Measurements from ENCODE around the gene ADO. TPM values are rescaled to one million over a fixed set of nuclear protein-coding genes. Genes with fewer than 3 reads are reported as not detected.
A peak's percentile ranks its signal among the peaks of the same experiment; 100 is the strongest.

Gene ADO
- total RNA-seq: 35.8 and 37.2 TPM in 2 replicates

DNA sequence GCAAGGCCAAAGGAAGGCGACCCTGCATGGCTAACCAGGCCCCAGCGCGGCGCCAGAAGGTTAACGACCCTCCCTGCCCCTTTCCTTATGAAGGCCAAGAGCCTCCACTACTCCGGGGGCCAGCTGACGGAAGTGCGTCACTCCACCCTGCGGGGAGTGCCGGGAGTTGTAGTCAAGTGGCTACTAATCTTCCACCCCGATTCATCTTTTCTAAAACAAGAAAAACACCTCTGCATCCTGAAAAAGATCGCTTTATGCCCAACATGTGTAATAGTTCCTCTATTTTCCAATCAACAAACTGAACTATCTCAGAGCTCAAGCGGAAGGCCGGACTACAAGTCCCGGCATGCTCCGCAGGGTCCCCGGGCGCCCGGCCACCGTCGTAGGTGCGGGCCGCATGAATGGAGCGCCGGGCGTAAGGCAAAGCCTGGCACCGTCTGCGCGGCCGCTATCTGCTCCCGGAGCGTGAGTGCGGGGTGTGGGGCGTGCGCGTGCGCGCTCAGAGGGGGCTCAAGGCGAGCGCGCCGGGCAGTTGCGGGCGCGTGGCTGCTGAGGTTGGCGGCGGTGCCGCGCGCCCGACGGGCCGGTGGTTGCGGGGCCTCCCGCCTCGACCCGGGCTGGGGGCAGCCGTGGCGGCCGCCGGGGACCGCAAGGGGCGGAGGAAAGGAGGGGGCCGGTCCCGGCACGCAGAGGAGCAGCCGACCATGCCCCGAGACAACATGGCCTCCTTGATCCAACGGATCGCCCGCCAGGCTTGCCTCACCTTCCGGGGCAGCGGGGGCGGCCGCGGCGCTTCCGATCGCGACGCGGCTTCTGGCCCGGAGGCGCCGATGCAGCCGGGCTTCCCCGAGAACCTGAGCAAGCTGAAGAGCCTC is at the start of gene ADO:
Gene ADO (plus strand): TSS at position 365 of the 875 bp plus-strand sequence. CDS start 340 bp downstream, at position 705.
- DNase-seq (ENCODE audit: low read depth): no peak
- TF ChIP-seq, protein P1, sequence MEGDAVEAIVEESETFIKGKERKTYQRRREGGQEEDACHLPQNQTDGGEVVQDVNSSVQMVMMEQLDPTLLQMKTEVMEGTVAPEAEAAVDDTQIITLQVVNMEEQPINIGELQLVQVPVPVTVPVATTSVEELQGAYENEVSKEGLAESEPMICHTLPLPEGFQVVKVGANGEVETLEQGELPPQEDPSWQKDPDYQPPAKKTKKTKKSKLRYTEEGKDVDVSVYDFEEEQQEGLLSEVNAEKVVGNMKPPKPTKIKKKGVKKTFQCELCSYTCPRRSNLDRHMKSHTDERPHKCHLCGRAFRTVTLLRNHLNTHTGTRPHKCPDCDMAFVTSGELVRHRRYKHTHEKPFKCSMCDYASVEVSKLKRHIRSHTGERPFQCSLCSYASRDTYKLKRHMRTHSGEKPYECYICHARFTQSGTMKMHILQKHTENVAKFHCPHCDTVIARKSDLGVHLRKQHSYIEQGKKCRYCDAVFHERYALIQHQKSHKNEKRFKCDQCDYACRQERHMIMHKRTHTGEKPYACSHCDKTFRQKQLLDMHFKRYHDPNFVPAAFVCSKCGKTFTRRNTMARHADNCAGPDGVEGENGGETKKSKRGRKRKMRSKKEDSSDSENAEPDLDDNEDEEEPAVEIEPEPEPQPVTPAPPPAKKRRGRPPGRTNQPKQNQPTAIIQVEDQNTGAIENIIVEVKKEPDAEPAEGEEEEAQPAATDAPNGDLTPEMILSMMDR (IDR thresholded peaks at IDR 0.05; ENCODE audit: insufficient read depth, low read length, poor library complexity, severe bottlenecking): no peak
- H3K36me3 ChIP-seq (ENCODE audit: control insufficient read depth, insufficient read depth, low read length): no peaks in the 10 kb centered on the region
- peak within 1 kb of the TSS; percentile 67 for H3K4me3 ChIP-seq (ENCODE audit: low read depth, low read length)
- H3K27me3 ChIP-seq (ENCODE audit: control insufficient read depth, insufficient read depth, low read length): no peaks in the 10 kb centered on the region

DNA sequence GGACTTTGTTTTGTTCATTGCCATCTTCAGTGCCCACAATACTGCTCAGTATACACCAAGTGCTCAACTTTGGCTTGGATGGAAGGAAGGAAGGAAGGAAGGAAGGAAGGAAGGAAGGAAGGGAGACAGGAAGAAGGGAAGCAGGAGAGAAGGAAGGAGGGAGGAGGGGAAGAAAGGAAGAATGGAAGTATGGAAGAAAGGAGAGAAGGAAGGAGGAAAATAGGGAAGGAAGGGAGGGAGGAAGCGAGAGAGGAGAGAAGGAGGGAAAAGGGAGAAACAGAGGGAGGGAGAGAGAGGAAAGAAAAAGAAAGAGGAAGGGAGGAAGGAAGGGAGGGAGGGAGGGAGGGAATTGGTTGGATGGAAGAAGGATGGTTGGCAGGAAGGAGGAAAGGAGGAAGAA is 49.6 kb upstream of the ADO start:
- no peaks in the 10 kb centered on the region for H3K36me3 ChIP-seq (ENCODE audit: control insufficient read depth, insufficient read depth, low read length)
- H3K27me3 ChIP-seq (ENCODE audit: control insufficient read depth, insufficient read depth, low read length): no peaks in the 10 kb centered on the region
- no peak for DNase-seq (ENCODE audit: low read depth)
- TF ChIP-seq, protein P1 (IDR thresholded peaks at IDR 0.05; ENCODE audit: insufficient read depth, low read length, poor library complexity, severe bottlenecking): no peak
- no peak overlapping the region for H3K4me3 ChIP-seq (ENCODE audit: low read depth, low read length)

DNA sequence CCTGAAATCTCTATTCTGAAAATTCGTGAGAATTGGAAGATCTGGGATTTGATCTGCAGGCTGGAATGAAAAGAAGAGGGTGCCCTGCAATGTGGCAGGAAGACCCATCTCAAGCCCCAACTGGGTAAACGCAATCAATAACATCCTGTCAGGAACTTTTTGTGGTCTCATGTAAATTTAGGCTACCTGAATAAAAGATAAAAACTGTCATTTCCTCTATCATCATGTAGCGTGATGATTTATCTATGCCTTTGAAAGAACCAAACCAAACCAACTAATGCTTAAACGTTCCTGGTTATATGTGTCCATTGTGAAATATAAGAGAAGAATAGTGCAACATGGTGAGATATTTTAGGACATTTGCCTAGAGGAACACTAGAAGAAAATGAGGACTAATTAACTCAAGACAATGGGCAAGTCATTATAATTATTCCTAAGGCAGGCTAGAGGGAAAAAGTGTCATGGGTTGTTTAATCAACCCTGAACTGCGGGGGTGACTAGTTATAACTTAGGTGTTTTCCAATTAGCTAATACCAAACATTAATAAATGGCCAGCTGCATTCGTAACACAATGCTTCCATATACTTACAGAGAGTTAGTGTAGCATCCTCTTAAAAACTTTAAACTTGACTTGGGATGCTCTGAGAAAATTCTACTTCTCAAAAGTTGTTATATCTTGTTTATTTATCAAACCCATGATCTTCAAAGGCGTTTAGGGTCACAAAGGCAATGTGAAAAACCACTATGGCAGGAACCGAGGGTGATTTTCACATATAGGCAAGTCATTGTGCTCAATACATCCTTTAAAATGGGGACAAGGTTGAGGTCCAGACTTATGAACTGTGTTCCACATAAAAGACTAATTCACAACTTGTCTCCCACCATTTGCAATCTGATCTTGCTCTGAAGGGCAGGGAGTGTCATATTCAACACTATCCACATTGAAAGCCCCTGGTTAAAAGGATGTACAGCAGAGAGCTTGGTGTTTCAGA is 48.6 kb upstream of the ADO start:
- Histone ChIP-seq H3K27me3 (ENCODE audit: control insufficient read depth, insufficient read depth, low read length) (no peaks in the 10 kb centered on the region), H3K4me3 (ENCODE audit: low read depth, low read length) (no peak overlapping the region), H3K36me3 (ENCODE audit: control insufficient read depth, insufficient read depth, low read length) (no peaks in the 10 kb centered on the region)
- DNase-seq (ENCODE audit: low read depth): no peak
- TF ChIP-seq, protein P1 (IDR thresholded peaks at IDR 0.05; ENCODE audit: insufficient read depth, low read length, poor library complexity, severe bottlenecking): no peak

DNA sequence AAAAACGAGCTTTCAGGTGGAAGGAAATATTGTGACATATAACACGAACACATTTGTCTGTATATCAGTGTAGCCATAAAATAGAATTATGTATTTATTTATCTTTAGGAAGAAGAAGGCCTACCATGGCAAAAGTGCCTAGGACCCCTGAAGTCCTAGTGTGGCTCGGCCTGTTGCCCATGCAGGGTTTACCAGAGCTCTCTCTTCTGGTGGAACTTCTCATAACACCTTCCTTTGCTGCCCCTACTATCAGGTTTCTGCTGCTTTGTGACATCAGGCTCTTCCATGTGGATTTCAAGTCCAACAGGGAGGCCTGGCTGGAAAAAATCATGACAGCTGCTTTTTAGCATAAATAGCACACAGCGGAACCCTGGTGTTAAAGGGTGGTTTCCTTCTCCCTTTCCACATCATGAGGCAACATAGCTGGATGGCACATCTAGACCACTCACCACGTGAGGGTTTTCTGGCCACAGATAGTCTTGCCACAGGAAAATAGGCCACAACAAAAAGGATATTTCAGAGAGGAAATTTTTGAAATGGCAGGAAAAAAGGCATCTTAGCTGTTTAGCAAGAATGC is 44.8 kb upstream of the ADO start:
- Histone ChIP-seq H3K4me3 (ENCODE audit: low read depth, low read length) (no peak overlapping the region), H3K36me3 (ENCODE audit: control insufficient read depth, insufficient read depth, low read length) (no peaks in the 10 kb centered on the region), H3K27me3 (ENCODE audit: control insufficient read depth, insufficient read depth, low read length) (no peaks in the 10 kb centered on the region)
- DNase-seq (ENCODE audit: low read depth): no peak
- TF ChIP-seq, protein P1 (IDR thresholded peaks at IDR 0.05; ENCODE audit: insufficient read depth, low read length, poor library complexity, severe bottlenecking): no peak

DNA sequence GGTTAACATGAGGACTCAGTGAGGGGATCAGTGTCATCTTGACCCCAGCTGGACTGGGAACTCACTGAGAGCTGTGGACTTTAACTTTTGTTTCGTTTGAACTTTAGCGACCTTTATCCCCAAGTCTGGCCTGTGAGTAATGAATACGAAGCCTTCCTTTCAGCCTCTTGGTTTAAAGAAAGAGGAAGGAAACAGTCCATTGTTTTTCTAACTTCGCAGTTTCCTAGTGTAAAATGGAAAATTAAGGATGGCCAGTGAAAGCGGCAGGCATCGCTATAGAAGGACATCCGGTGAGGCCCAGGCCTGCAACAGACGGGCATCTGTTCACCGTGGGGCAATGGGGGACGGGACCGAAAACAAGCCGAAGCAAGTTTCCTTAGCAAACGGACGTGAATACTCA is 44.1 kb upstream of the ADO start:
- no peaks in the 10 kb centered on the region for H3K27me3 ChIP-seq (ENCODE audit: control insufficient read depth, insufficient read depth, low read length)
- TF ChIP-seq, protein P1 (IDR thresholded peaks at IDR 0.05; ENCODE audit: insufficient read depth, low read length, poor library complexity, severe bottlenecking): no peak
- H3K36me3 ChIP-seq (ENCODE audit: control insufficient read depth, insufficient read depth, low read length): no peaks in the 10 kb centered on the region
- no peak for DNase-seq (ENCODE audit: low read depth)
- no peak overlapping the region for H3K4me3 ChIP-seq (ENCODE audit: low read depth, low read length)
